IPS DF 6.9 (cell line): Measurements from ENCODE around the gene FAM20C.

Experiments
- DNase-seq: peaks from one replicate; pipeline ENCODE4 v3.0.0-alpha.2; 2013; ENCODE audit warnings: low read depth, low spot score
- H3K27ac ChIP-seq: one replicate; pipeline ENCODE4 v1.5.1; 2013; ENCODE audit warnings: low read length, control low read depth
- H3K27me3 ChIP-seq: 2 replicates; pipeline ENCODE4 v1.6.1; 2013; ENCODE audit warnings: mild to moderate bottlenecking, low read length; ENCODE audit not compliant: control insufficient read depth, insufficient read depth
- H3K36me3 ChIP-seq: 2 replicates; pipeline ENCODE4 v1.6.1; 2013; ENCODE audit warnings: low read length; ENCODE audit not compliant: control insufficient read depth, insufficient read depth
- H3K4me1 ChIP-seq: 2 replicates; pipeline ENCODE4 v1.6.1; 2013; ENCODE audit warnings: low read length; ENCODE audit not compliant: control insufficient read depth, insufficient read depth
- H3K4me3 ChIP-seq: 2 replicates; pipeline ENCODE4 v1.5.1; 2013; ENCODE audit warnings: mild to moderate bottlenecking, low read length
- H3K9me3 ChIP-seq: 2 replicates; pipeline ENCODE4 v1.6.1; 2013; ENCODE audit warnings: low read length, inconsistent platforms; ENCODE audit not compliant: control insufficient read depth, insufficient read depth
- WGBS: extraction: QIAGEN DNeasy Blood & Tissue Kit; methylation state at CpG from one replicate; pipeline ENCODE4 v1.1.7; 2013; ENCODE audit warnings: mixed read lengths, missing lambda C conversion rate; ENCODE audit not compliant: insufficient read length, insufficient coverage; 5-methylcytosine and 5-hydroxymethylcytosine counted together

FAM20C gene

DNA sequence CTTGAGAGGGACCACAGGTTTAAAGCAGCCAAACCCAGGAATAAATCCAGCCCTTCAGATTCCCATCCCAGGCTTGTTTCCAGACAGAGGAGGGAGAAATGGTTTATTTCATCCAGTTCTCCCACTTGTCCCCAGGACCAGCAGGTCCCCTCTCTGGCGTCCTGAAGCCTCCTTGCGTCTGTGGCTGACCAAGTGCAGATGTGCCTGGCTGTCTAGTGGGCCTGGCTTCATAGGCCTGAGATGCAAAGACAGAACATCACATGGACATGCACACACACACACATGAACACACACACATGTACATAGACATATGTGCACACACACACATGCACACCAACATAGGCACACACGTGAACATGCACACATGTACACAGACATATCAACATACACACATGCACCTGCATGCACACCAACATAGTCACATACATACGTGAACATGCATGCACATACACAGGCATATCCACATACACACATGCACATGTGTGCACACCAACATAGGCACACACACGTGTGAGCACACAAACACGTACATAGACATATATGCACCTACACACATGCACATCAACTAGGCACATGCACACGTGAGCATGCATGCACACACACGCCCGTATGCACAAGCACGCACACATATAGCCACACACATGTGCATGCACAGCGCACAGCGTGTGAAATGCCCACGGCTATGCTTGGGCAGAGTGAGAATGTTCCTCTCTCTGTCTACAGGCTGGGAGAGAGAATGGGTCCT is 108.3 kb downstream of the FAM20C start:
- no peaks in the 10 kb centered on the region for H3K27me3 ChIP-seq
- DNase-seq: no peak

DNA sequence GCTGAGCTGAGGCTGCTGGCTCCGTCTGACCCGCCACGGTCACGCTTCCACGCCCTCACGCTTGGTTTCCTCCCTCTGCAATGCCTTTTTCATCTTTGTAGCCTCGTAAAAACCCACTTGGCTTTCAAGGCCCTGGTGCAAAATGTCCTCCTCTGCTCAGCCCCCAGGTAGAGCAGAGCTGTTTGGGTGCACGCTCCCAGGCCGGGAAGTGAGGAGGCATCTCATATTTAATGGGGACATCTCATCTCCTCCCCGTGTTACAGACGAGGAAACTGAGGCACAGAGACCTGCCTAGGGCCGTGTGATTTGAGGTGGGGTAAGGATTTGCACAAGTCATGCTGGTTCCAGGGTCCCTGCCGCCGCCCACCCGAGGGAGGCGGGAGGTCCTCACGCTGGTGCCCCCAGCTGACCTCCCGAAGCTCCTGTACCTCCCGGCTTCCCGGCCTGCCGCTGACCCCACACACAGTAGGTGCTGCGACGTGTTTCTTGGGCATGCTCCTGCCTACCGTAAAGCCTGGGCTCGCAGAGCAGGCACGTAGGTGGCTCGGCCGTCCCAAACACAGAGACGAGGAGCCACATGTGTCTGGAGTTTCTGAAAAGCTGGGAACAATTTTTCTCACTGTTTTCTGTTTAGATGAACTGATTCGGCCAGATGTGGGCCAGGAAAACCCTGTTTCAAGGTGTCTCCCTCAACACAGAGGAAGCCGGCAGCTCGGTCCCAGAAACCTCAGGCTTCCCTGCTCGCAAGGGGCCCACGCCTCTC is 109.1 kb downstream of the FAM20C start:
- H3K27ac ChIP-seq: no peak overlapping the region

More for the DNA sequence above, 108.3 kb downstream of the FAM20C start:
- no CpG with 5 or more reads among the region's 13 CpGs for WGBS
- H3K4me3 ChIP-seq: no peak overlapping the region
- no peaks in the 10 kb centered on the region for H3K36me3 ChIP-seq
- no peak overlapping the region for H3K27ac ChIP-seq
- no peaks in the 10 kb centered on the region for H3K9me3 ChIP-seq
- no peaks in the 10 kb centered on the region for H3K4me1 ChIP-seq

GRCh38 chr7:302054-302992 is 110.0 kb downstream of the FAM20C start:
- no peaks in the 10 kb centered on the region for H3K36me3 ChIP-seq
- DNase-seq: no peak
- H3K4me3 ChIP-seq: no peak overlapping the region
- H3K27ac ChIP-seq: no peak overlapping the region
- no peaks in the 10 kb centered on the region for H3K4me1 ChIP-seq
- no CpG with 5 or more reads among the region's 18 CpGs for WGBS
- no peaks in the 10 kb centered on the region for H3K27me3 ChIP-seq
- no peaks in the 10 kb centered on the region for H3K9me3 ChIP-seq

More for the DNA sequence above, 109.1 kb downstream of the FAM20C start:
- H3K4me1 ChIP-seq: no peaks in the 10 kb centered on the region
- no peaks in the 10 kb centered on the region for H3K9me3 ChIP-seq
- H3K36me3 ChIP-seq: no peaks in the 10 kb centered on the region
- no peak overlapping the region for H3K4me3 ChIP-seq
- DNase-seq: no peak
- WGBS: no CpG with 5 or more reads among the region's 34 CpGs
- H3K27me3 ChIP-seq: no peaks in the 10 kb centered on the region

DNA sequence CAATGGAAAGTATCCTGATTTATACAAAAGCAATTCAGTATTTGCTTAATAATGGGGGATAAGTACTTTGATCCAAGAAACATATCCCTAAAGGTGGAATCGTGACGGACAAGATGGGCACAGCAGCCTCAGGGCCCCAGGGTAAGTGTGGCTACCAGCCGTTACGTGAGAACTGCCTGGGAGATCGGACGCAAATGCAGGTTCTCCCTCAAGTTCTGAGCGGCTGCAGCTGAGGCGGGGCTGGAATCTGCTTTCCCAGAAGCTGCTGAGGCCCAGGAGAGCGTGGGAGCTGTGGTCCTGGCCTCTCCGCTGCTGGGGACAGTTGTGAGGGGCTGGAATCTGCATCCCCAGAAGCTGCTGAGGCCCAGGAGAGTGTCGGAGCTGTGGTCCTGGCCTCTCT is 111.1 kb downstream of the FAM20C start:
- Histone ChIP-seq H3K36me3 (no peaks in the 10 kb centered on the region), H3K4me3 (no peak overlapping the region), H3K4me1 (no peaks in the 10 kb centered on the region), H3K9me3 (no peaks in the 10 kb centered on the region), H3K27ac (no peak overlapping the region), H3K27me3 (no peaks in the 10 kb centered on the region)
- no CpG with 5 or more reads among the region's 11 CpGs for WGBS
- no peak for DNase-seq

GRCh38 chr7:303884-304573 is 111.7 kb downstream of the FAM20C start:
- WGBS: no CpG with 5 or more reads among the region's 24 CpGs
- H3K4me1 ChIP-seq: no peaks in the 10 kb centered on the region
- no peaks in the 10 kb centered on the region for H3K36me3 ChIP-seq
- no peak overlapping the region for H3K27ac ChIP-seq
- H3K9me3 ChIP-seq: no peaks in the 10 kb centered on the region
- H3K27me3 ChIP-seq: no peaks in the 10 kb centered on the region
- DNase-seq: no peak
- no peak overlapping the region for H3K4me3 ChIP-seq

- no CpG with 5 or more reads among the region's 19 CpGs for WGBS
- Histone ChIP-seq H3K27ac (no peak overlapping the region), H3K9me3 (no peaks in the 10 kb centered on the region), H3K4me3 (no peak overlapping the region), H3K27me3 (no peaks in the 10 kb centered on the region), H3K36me3 (no peaks in the 10 kb centered on the region), H3K4me1 (no peaks in the 10 kb centered on the region)
- no peak for DNase-seq
These were observed 112.4 kb downstream of the FAM20C start for GRCh38 chr7:304574-305409.

DNA sequence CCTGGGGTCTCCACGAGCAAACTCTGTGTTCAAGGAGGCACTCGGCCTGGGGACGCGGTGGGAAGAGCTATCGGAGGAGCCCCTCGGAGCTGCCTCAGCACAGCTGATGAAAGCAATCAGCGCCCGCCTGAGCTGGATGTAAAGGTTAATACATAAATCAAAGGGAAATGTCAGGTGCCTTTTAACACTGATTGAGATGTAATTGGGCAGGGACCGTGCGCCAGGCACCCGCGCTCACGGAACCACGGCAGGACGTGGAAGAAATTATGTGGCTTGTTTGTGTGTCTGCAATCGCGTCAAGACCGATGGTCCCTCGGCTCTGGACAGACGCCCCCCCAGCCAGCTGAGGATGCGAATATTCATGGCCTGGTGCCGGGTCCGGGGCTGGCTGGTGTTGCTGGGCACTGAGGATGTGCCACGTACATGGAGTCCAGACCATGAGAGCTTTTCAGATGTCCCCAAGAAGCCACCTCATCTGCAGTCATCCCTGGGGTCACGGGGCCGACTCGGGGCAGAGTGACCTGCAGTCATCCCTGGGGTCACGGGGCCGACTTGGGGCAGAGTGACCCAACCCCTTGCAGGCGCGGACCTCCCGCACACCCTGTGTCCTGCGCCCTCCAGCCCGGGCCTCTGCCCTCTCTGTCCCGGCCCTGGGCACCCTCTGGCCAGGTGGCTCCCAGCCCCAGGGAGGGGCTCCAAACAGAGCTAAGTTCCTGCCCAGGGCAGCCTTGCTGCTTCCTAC is 113.2 kb downstream of the FAM20C start:
- Histone ChIP-seq H3K9me3 (no peaks in the 10 kb centered on the region), H3K27ac (no peak overlapping the region), H3K27me3 (no peaks in the 10 kb centered on the region), H3K4me3 (no peak overlapping the region), H3K36me3 (no peaks in the 10 kb centered on the region), H3K4me1 (no peaks in the 10 kb centered on the region)
- WGBS: no CpG with 5 or more reads among the region's 35 CpGs
- no peak for DNase-seq

DNA sequence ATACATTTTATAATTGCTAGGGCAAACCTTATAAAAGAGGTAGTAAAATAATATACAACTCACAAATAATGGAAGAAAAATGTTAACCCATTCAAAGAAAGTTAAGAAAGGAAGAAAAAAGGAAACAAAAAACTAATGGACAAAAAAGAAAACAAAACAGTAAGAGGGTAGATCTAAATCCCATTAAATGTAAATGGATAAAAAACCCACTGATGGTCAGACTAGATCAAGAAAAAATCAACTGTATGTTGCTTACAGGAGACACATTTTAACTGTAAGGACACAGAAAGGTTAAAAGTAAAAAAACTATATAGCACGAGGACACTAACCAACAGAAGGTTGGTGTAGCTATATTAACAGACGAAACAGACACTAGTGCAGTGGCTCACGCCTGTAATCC is 115.6 kb downstream of the FAM20C start:
- Histone ChIP-seq H3K27ac (no peak overlapping the region), H3K36me3 (no peaks in the 10 kb centered on the region), H3K4me3 (no peak overlapping the region), H3K9me3 (no peaks in the 10 kb centered on the region), H3K4me1 (no peaks in the 10 kb centered on the region), H3K27me3 (no peaks in the 10 kb centered on the region)
- WGBS: no CpG with 5 or more reads among the region's 3 CpGs
- DNase-seq: no peak
